NCI-H1436 (cell line): Measurements from ENCODE around the gene TCHP.
A peak's percentile ranks its signal among the peaks of the same experiment; 100 is the strongest.
"Not testable (repeated sequence)": the region's sequence is repeated elsewhere in the genome, so short reads cannot be mapped to it uniquely, and the experiment has no call there.

Experiments used
- DNase-seq: peaks from one replicate; lab custom pipeline; 2025; lab: John Stamatoyannopoulos, UW

The TCHP gene

DNA sequence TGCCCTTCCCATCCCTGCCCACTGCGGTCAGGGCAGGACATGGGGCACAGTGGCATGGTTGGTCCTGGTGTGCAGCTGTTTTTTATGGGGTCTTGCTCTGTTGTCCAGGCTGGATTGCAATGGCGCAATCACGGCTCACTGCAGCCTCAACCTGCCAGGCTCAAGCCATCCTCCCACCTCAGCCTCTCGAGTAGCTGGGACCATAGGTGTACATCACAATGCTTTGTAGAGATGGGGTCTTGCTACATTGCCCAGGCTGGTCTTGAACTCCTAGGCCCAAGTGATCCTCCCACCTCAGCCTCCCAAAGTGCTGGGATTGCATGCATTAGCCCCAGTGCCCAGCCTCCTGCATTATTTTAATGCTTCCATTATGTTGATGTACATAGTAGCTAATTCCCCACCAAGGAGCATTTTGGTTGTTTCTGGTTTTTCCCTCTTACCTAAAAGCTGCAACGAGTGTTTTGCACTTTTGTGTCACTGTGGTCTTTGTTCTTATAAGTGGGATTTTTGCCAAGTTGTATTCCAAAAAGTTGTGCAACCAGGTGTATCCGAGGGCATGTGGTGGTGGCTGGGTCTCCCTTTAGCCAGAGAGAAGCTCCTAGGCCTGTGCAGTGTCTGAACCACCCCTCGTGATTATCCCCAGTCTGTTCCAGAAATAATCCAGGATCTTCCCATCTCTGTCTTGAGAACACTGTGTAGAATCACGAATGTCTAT lies 10.3 kb downstream of the TCHP start:
- no peak for DNase-seq

DNA sequence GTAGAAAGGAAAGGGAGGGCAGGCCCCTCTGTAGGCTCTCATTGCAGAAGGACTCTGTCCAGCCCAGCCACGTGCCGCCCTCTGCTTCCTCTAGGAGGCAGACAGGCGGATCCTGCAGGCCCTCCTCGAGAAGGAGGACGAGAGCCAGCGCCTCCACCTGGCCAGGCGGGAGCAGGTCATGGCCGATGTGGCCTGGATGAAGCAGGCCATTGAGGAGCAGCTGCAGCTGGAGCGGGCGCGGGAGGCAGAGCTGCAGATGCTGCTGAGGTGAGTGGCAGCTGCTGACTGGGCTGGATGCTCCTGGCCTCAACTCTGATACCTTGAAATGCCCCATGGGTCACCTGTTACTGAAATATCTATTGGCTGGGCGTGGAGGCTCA lies 10.9 kb downstream of the TCHP start:
- DNase-seq, result no peak

DNA sequence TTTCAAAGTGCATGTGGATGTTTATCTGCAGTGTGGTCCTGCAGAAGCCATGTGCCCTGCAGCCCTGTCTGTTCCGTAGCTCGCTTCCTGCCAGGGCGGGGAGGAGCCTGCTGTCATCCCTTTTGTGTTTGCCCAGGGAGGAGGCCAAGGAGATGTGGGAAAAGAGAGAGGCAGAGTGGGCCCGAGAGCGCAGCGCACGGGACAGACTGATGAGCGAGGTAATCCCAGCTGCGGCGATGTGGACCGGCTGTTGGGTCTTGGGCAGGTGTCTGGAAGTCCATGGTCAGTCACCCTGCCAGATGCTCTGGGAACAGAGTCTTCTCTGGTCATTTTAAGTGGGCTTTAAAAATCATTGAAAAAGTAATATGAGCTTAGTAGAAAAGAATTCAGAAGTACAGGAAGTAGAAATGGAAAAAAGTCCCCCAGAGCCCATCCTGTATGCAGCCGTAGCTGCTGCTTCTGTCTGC lies 12.8 kb downstream of the TCHP start:
- no peak for DNase-seq

DNA sequence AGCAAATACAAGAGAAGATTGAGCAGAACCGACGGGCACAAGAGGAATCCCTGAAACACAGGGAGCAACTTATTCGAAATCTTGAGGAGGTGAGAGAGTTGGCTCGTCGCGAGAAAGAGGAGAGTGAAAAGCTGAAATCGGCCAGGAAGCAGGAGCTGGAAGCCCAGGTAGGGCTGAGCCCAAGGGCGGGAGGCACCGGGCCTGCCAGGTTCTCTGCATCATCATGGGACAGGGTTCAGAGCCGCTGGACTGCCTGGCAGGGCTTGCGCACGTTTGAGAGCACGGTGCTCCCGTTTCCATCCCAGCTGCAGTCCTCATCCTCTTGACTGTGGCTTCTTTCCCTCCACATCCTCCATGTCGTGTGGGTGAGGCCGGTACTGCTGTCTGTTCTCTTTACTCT lies 14.4 kb downstream of the TCHP start:
- DNase-seq, result no peak

DNA sequence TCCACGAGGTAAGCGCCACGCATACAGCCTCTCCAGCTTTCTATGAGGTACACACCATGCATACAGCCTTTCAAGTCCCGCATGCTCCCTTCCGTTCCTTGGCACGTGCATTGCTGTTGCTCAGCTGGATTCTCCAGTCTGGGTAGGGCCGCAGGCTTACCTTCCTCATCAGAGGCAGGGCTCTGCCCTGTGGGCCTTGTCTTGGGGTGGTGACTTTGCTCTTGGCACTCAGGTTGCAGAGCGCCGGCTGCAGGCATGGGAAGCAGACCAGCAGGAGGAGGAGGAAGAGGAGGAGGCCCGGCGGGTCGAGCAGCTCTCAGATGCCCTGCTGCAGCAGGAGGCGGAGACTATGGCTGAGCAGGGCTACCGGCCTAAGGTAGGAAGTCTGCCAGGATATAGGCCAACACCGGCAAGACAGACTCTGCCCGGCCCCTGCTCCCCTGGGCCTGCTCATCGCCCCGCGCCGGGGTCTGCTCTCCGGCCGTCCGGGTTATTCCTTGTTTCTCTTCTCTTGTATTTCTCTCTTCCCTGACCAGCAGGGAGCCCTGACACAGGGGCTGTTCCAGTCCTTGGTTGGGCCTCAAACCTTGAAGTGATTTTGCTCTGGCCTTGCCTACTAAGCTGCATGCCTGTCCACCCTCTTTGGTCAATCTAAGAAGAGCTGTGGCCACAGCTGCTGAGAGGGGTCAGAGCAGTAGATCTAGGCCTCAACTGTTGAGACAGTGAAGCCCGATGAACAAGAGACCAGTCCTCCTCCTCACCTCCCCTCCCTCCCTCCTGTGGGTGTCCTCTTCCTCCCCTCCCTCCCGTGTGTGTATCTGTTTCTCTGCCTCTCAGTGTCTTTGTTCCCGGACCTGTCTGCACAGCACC lies 15.3 kb downstream of the TCHP start:
- DNase-seq, result no peak

DNA sequence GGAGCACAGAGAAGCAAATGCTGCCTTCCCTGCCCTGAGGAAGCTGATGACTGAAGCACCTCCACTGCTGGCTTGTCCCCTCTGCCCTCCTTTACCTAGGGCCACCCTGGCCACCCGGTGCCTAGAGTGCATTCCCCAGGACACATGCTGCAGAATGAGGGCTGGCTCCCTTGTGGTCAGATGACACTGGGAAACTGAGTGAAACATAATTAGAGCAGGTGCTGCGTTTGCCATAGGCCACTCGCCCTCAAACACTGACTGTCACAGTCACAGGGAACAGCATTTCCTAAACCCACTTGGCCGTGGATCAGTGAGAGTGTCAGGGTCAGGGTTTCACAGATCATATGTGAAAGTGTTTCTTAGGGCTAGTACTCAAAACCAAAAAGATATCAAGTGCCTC lies 16.0 kb downstream of the TCHP start:
- DNase-seq, result no peak

DNA sequence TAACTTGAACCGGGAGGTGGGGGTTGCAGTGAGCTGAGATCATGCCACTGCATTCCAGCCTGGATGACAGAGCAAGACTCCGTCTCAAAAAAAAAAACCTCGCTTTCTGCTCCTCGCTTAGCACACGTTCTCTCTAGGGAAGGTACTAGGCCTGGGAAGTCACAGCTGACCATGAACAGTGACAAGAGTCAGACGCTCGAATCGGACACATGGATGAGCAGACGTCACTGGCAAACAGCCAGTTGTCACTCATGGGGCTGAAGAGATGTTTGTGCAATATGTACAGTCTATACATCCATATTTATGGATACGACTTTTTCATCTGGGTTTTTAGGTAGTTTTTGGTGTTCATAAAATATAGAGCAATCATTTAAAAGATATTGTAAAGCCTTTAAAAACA lies 19.4 kb downstream of the TCHP start:
- no peak for DNase-seq

DNA sequence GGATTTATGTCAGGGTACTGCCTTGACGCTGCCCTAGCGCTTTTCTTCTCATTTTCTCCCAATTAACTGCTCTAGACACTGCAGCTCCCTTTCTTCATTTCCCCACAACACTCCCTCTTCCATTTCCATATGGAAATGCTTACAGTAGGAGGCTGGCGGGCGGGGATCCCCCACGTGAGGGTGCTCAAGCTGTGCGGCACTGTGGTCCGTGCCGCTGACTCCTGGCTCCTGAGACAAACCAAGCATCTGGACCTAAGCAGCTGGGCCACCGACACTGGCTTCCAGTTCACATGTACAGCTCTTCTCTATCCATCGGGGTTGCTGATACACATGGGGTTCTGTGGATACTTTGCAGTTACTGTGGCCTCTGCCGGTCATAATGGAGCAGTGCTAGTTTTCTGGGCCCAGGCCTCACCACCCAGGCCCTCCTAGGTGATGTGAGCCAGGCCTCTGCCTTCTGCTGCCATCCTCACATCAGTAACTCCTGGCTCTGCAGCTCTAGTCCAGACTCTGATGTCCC lies 20.2 kb downstream of the TCHP start:
- DNase-seq, result no peak

DNA sequence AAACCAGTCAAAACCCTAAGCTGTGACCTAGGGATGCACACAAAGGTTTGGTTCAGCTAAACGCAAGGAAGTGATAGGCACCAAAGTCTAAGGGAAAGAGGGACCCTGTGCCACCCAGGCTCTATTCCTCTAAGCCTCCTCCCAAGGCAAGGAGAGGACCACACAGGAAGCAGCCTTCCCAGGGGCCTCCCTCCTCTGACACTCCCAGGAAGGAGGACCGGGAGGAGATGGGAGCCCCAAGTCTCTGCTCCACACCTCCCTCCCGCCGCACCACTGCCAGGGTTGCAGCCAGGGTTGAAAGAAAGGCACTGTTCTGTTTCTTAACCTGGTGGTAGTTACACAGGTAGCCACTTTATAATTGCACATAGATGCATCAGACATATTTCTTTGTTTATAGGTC lies 21.9 kb downstream of the TCHP start:
- no peak for DNase-seq

DNA sequence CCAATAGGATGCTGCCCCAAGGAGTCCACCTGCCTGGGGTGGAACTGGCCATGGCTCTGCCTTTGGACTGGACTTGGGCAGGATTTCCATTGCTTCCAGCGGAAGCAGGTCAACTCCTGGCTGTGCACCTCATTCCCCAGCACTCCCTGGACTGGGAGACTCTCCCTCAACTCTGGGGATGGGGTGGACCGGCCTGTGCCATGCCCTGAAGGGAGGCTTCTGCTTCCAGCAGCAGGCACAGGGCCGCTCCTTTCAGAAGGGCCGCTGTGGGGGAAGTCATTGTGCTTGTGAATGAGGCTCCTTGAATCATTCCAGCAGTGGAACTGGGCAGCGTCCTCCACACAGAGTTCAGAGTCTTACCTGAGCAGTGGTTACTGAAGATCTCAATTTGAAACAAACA lies 23.0 kb downstream of the TCHP start:
- no peak for DNase-seq

DNA sequence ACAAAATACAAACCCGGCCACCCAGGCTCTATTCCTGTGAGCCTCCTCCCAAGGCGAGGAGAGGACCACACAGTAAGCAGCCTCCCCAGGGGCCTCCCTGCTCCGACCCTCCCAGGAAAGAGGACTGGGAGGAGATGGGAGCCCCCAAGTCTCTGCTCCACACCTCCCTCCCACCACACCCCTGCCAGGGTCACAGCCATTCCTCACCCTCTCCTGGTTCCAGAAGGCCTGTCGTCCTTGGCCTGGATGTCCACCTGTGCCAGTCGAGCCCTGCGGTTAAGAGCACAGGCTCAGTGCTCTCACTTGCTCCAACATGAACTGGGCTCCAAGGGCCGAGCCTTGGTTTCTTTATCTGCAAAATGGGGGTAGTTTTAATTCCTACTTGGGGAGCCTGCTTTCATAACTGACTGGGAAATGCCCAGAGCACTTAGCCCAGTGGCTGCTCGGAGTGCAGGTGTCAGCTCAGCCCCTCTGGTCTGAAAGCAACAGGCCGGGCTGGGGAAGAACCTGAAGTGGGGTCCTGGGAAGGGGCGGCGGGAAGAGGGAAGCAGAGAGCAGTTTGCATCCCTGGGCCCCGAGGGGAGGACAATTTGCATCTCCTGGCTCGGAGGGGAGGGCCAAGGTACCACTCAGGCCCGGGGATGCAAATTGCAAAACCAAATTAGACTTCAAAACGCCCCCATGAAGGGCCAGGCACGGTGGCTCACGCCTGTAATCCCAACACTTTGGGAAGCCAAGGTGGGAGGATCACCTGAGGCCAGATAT lies 23.6 kb downstream of the TCHP start:
- DNase-seq, result no peak

DNA sequence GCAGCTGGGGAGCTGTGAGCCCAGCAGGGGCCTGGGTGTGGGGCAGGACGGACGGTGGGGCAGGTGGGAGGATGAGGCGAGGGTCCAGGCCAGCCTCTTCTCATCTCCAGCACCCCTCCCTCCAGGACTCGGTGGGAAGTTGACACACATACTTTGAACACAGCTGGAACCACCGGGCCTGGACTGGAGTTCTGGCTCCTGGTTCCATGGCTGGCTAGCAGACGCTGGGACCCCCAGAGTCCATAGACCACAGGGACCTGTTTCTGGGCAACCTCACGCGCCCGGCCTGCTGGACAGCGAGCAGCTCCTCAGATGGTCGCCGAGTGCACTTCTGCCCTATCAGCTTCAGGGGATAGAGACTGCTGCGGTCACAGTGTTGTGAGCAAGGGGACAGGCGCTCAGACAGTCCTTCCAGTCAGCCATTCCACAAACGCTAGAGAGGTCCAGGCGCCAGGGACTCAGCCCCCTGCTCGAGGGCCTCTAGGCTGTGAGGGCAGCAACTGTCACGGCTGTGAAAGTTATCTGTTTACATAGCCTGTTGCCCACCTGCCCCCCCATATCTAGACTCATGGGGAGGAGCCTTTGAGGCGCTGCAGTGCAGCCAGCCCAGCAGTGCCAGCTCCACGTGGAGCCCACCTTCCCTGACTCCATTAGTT lies 25.2 kb downstream of the TCHP start:
- DNase-seq, result no peak

DNA sequence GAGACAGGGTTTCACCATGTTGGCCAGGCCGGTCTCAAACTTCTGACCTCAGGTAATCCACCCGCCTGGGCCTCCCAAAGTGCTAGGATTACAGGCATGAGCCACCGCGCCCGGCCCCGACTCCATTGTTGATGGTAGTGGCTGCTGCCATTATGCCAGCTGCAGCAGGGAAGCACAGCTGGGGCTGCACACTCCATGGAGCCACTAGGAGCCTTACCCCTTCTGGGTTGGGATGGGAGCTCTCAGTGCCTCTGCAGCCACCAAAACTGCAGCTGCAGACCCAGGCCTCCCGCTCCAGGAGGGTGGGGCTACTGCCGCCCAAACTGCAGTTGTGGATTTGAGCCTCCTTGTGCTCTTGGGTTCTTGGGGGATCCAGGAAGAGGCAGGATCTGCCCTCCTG lies 25.9 kb downstream of the TCHP start:
- no peak for DNase-seq

DNA sequence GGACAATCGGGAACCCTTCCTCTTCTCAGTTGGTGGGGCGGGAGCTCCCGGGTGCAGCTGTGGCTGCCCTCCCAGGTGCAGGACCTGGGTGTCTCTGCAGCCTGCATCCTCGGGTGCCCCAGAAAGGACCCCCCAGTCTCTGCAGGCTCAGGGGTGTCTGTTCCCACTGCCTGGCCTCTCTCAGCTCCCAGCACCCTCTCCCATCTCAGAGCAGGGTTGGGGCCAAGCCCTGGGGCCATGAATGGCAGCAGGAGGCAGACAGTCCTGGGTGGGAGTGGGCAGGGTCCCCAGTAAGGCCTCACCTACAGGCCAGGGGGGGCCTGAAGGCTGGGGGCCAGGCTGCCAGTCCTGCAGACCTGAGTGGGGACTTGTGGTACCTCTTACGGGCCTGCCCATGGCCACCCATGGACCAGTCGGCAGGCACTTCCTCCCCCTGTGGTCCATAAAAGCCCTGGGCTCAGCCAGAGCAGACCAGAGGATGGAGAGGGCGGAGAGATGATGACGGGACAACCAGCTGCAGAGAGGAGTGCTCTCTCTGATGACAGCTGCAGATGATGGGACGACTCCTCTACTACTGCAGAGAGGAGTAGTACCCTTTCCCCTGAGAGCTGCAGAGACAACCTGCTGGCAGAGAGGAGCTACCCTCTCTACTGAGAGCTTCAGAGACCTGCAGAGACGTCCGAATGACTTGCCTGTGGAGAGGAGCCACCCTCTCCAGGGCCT lies 26.6 kb downstream of the TCHP start:
- no peak for DNase-seq

DNA sequence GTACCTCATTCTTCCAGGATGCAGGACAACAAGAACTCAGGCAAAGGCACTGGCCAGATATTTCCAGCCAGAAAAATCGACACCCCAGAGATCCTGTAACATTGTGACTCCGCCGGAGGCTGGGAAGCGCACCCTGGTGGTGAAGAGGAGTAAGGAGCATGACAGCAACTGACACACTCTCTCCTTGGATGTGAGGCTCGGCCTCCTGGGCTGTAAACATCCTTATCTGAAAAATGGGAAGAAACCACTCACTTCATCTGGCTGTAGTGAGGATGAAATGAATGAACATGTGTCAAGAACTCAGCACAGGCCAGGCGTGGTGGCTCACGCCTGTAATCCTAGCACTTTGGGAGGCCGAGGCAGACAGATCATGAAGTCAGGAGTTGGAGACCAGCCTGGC lies 27.5 kb downstream of the TCHP start:
- peak; percentile 42 for DNase-seq

DNA sequence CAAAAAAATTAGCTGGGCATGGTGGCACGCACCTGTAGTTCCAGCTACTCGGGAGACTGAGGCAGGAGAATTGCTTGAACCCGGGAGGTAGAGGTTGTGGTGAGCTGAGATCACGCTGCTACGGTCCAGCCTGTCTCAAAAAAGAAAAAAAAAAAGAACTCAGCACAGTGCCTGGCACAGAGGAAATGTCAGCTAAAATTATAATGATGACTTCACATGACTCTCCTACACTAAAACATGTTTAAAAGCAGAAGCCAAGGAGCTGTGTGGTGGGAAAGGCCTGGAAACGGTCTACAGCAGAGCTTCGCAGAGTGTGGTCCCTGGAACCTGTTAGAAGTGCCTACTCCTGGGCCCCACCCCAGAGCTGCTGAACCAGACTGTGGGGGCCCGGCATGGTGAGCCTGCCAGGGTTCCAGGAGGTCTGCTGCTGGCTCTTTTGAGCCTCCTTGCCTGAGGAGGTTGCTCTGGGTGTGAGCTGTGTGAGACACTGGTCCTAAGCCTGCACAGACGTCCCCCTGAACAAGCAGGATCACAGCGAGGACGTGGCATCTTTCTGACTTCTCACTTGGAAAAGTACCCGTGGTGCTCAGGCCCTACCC lies 28.1 kb downstream of the TCHP start:
- DNase-seq, result no peak

DNA sequence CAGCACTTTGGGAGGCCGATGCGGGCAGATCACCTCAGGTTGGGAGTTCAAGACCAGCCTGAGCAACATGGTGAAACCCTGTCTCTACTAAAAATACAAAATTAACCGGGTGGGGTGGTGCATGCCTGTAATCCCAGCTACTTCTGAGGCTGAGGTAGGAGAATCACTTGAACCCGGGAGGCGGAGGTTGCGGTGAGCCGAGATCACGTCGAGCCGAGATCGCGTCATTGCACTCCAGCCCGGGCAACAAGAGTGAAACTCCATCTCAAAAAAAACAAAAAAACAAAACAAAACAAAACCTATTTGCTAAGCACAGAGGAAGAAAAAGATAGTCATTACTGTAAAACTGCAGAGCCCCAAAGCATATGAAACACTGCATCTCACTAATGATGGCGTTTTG lies 29.3 kb downstream of the TCHP start:
- not testable (repeated sequence) for DNase-seq

DNA sequence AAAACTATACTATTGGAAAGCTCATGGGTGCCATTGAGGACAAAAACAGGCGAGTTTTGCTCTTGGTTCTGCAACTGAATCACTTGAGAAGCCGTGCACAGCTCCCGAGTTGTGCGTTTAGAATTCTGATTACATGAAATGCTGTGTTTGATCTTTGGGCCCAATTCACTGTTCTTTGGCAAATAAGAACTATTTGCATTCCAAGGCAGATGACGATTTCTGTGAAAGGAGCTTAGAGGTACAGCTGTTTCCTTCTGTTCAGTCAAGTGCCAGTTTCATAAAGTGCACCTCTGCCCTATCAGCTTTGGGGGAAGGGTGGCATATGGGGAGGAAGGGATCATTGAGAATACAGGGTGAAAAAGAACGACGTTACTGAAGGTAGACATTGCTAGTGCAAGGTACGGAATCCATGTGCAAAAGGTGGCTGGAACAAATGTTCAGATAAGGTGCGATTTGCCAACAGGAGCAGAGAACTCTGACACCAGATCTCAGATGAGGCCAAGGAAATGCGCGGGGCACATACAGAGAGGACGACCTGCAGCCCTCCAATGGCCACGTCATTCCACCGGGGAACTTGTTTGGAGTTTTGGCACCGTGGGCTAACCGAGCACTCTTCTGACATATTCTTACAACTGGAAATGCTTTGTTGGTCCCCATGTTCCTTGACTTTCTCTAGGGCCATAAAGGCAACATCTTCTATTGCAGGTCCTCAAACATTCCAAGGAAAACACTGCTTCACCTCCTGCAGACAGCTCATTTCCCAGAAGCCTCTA lies 30.1 kb downstream of the TCHP start:
- no peak for DNase-seq

DNA sequence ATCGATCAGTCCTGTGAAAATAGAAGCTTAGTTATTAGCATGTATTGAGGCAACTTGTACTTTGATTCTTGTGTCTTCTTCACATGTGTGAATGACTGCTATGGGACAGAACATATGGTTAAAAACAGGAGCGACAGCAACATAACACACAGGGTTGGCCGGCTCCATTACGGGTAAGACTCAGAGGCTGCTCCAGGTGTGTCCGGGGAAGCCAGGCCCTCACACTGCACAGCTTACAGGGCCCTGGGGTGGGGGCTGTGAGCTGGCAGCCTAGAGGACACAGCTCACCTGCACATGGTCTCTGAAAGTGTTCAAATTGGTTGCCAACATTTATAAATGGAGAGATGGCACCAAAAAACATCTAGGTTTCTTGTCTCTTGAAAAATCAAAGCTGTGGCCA lies 31.1 kb downstream of the TCHP start:
- no peak for DNase-seq

DNA sequence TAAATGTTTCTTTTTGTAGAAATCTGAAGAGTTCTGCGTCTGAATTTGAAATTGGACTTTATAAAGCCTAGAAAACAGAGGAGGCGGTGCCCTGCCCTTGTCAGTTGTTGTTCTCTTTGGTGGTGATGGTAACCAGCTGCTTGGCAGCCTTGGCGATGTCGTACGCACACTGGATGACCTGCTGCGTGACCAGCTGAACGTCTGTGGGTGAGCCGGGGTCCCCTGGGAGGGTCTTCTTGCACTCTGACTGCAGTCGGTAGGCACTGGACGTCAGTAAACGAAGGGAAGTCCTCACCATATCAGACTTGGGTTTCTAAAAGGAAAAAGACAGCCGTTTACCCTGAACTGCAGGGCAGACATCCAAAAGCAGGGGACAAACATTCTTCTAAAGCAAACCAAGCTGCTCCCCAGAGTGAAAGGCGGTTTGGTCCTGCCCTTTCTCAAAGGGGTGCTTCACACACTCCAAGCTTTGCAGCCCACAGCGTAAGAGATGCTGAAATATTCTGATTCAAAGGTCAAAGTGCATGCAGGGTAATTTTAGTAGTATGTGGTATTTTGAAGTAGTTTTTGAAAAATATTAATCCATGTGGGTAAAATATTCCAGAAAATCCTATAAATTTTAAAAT lies 32.9 kb downstream of the TCHP start:
- no peak for DNase-seq
